ENCODE measurements around the gene ARID1B.

GRCh38 chr6:156967852-156968251 lies 190.7 kb downstream of the ARID1B start:
- no peak for TF ChIP-seq POLR2AphosphoS5 (IDR thresholded peaks at IDR 0.05; ENCODE audit: low read depth, low read length)
- TF ChIP-seq REST (IDR thresholded peaks at IDR 0.05; ENCODE audit: insufficient read depth in 1 of 2, low read depth in 2 of 2, low read length in 2 of 2) = no peak
- no peak for TF ChIP-seq TAF1 (IDR thresholded peaks at IDR 0.05; ENCODE audit: borderline replicate concordance, insufficient read depth, low read length)
